Esophagus squamous epithelium (tissue), 5 donors: Measurements from ENCODE around the gene UBL5. TPM values are rescaled to one million over a fixed set of nuclear protein-coding genes. Genes with fewer than 3 reads are reported as not detected.
"Not testable (repeated sequence)": the region's sequence is repeated elsewhere in the genome, so short reads cannot be mapped to it uniquely, and the experiment has no call there.

Source experiments
- DNase-seq: peaks from one replicate; lab custom pipeline; 2025; lab: John Stamatoyannopoulos, UW
- H3K27ac ChIP-seq, 4 donors: fragments of 200-600 bp; sonication (generic); one replicate each; pipeline ENCODE4 v1.5.1; 2016 to 2019; ENCODE audit warnings: mild to moderate bottlenecking in 1 of 4
- H3K27me3 ChIP-seq, 4 donors: fragments of 200-600 bp; sonication (generic); 1 replicate in 3 of 4; 2 replicates in 1 of 4; pipeline versions ENCODE4 v1.5.1 to v1.6.0; 2017 to 2021; ENCODE audit warnings: antibody characterized with exemption in 1 of 4
- H3K36me3 ChIP-seq, 3 donors: fragments of 200-600 bp; sonication (generic); one replicate each; pipeline ENCODE4 v1.5.1; 2016 to 2019
- H3K4me1 ChIP-seq, 3 donors: fragments of 200-600 bp; sonication (generic); one replicate each; pipeline ENCODE4 v1.5.1; 2017 to 2019
- H3K4me3 ChIP-seq, 4 donors: fragments of 200-600 bp; sonication (generic); 1 replicate in 3 of 4; 2 replicates in 1 of 4; pipeline ENCODE4 v1.5.1; 2016 to 2019; ENCODE audit warnings: mild to moderate bottlenecking in 2 of 4, moderate library complexity in 1 of 4
- H3K9me3 ChIP-seq, 3 donors: fragments of 200-600 bp; sonication (generic); one replicate each; pipeline ENCODE4 v1.5.1; 2016 to 2019
- CTCF ChIP-seq, 6 experiments: fragments of 450-650 bp in 4 of 6; fragments of 200-600 bp in 2 of 6; sonication (generic) in 2 of 6; IDR thresholded peaks; one replicate each; pipeline ENCODE4 v1.5.1; 2016 to 2019; ENCODE audit warnings: antibody characterized with exemption in 6 of 6, mild to moderate bottlenecking in 4 of 6, moderate library complexity in 4 of 6
- POLR2A ChIP-seq, 4 donors: fragments of 450-650 bp; IDR thresholded peaks; one replicate each; pipeline ENCODE4 v1.6.1; 2017; ENCODE audit warnings: antibody characterized with exemption in 4 of 4, mild to moderate bottlenecking in 4 of 4, moderate library complexity in 3 of 4
- WGBS, 2 donors: methylation state at CpG; one replicate each; pipeline ENCODE4 v1.1.5; 2018; 5-methylcytosine and 5-hydroxymethylcytosine counted together
- intact Hi-C: fragments of 100-400 bp; cut with DNase I; formaldehyde crosslinking; loops from one replicate; pipeline ENCODE4 v1.15.0; 2022
- total RNA-seq, 4 donors: library from RNA; depleted of rRNA; stranded (reverse); fragments of >200 nt; gene quantifications; one replicate each; pipeline ENCODE4 v1.1.0, GENCODE V29; 2016
- donor health status: DM: yes; HTN: yes; CAD: no.

Gene UBL5
- total RNA-seq: 100 to 1,000 TPM; 394 to 688 (median 499) TPM

GRCh38 chr19:9827289-9828238, at the start of gene UBL5:
UBL5 (plus strand) TSS chr19:9827918; CDS start chr19:9828338, 420 bp downstream.
- peak; percentile 34 for DNase-seq
- TF ChIP-seq POLR2A (IDR thresholded peaks at IDR 0.05) (peak in 3 of 4 donors; percentile 74 to 88 (median 78)), CTCF (IDR thresholded peaks at IDR 0.05) (no peak)
- WGBS, 2 donors: 0% methylated on average over 5 to 26 of the region's 62 CpGs

GRCh38 chr19:9782338-9782737, 45.4 kb upstream of the UBL5 start:
- peaks cover 0 to 8% (median 0%) of the 10 kb centered on the region in 3 donors for H3K36me3 ChIP-seq
- H3K4me1 ChIP-seq: peaks cover 4 to 37% (median 17%) of the 10 kb centered on the region in 3 donors
- TF ChIP-seq CTCF (IDR thresholded peaks at IDR 0.05): no peak
- TF ChIP-seq POLR2A (IDR thresholded peaks at IDR 0.05): no peak
- intact Hi-C loops: loop anchor here (10.0 kb wide), 1 partner anchor 468 kb away; no protein-coding TSS in a partner anchor
- no peak overlapping the region for H3K27ac ChIP-seq
- no peak overlapping the region for H3K4me3 ChIP-seq
- DNase-seq: no peak
- peaks cover 0 to 9% (median 4%) of the 10 kb centered on the region in 3 donors for H3K9me3 ChIP-seq
- 64 to 71% methylated on average over 2 of the region's 2 CpGs for WGBS, 2 donors
- no peaks in the 10 kb centered on the region for H3K27me3 ChIP-seq

More at GRCh38 chr19:9827289-9828238, at the start of gene UBL5:
- no peaks in the 10 kb centered on the region for H3K27me3 ChIP-seq
- peak within 1 kb of the TSS; percentile 91 to 94 (median 92) for H3K27ac ChIP-seq
- H3K36me3 ChIP-seq: peaks cover 0 to 38% (median 0%) of the 10 kb centered on the region in 3 donors
- intact Hi-C loops: no loop called here
- H3K9me3 ChIP-seq: no peaks in the 10 kb centered on the region
- H3K4me1 ChIP-seq: peaks cover 11 to 34% (median 22%) of the 10 kb centered on the region in 3 donors
- peak within 1 kb of the TSS; percentile 64 to 98 (median 96) for H3K4me3 ChIP-seq

- Histone ChIP-seq H3K27ac (peak overlapping the region; percentile 88 to 100 (median 98)), H3K4me1 (peaks cover 4 to 37% (median 17%) of the 10 kb centered on the region in 3 donors), H3K4me3 (peak overlapping the region in 3 of 4 donors; percentile 64 to 91 (median 67))
- not testable (repeated sequence) for H3K36me3 ChIP-seq, H3K9me3 ChIP-seq, H3K27me3 ChIP-seq, DNase-seq
- intact Hi-C loops: loop anchor here (10.0 kb wide), 1 partner anchor 469 kb away; no protein-coding TSS in a partner anchor
- 45 to 65% methylated on average over 6 of the region's 6 CpGs for WGBS, 2 donors
These were observed 43.6 kb upstream of the UBL5 start for GRCh38 chr19:9784163-9784496.

GRCh38 chr19:9785367-9786331, 42.1 kb upstream of the UBL5 start:
- DNase-seq: peak; percentile 97
- Histone ChIP-seq H3K9me3 (no peaks in the 10 kb centered on the region), H3K4me1 (peaks cover 6 to 46% (median 17%) of the 10 kb centered on the region in 3 donors), H3K4me3 (peak overlapping the region; percentile 64 to 91 (median 66)), H3K27me3 (no peaks in the 10 kb centered on the region), H3K36me3 (peaks cover 0 to 8% (median 0%) of the 10 kb centered on the region in 3 donors), H3K27ac (peak overlapping the region; percentile 95 to 100 (median 98))
- whole genome bisulfite sequencing, 2 donors: 3 to 5% methylated on average over 19 to 30 of the region's 74 CpGs
- intact Hi-C loops: loop anchor here (10.0 kb wide), 1 partner anchor 471 kb away; no protein-coding TSS in a partner anchor
- TF ChIP-seq CTCF (IDR thresholded peaks at IDR 0.05) (peak in 1 of 6 experiments; percentile 7), POLR2A (IDR thresholded peaks at IDR 0.05) (peak in 2 of 4 donors; percentile 89 to 92)

GRCh38 chr19:9786342-9786741, 41.4 kb upstream of the UBL5 start:
- Histone ChIP-seq H3K4me3 (peak overlapping the region; percentile 64 to 91 (median 66)), H3K36me3 (peaks cover 0 to 8% (median 0%) of the 10 kb centered on the region in 3 donors), H3K4me1 (peaks cover 6 to 53% (median 22%) of the 10 kb centered on the region in 3 donors), H3K27ac (peak overlapping the region; percentile 95 to 100 (median 98)), H3K27me3 (no peaks in the 10 kb centered on the region), H3K9me3 (no peaks in the 10 kb centered on the region)
- 57 to 72% methylated on average over 6 to 9 of the region's 9 CpGs for WGBS, 2 donors
- TF ChIP-seq POLR2A (IDR thresholded peaks at IDR 0.05) (no peak), CTCF (IDR thresholded peaks at IDR 0.05) (no peak)
- intact Hi-C loops: loop anchor here (10.0 kb wide), 1 partner anchor 472 kb away; no protein-coding TSS in a partner anchor
- DNase-seq: no peak
